HG03175 (cell line): Measurements from ENCODE around the gene GRHL1.
"Not testable (repeated sequence)": the region's sequence is repeated elsewhere in the genome, so short reads cannot be mapped to it uniquely, and the experiment has no call there.

ENCODE experiments used
- ATAC-seq: cut with Tn5 transposase; IDR thresholded peaks from one replicate; pipeline ENCODE4 v1.9.1; 2021; ENCODE audit warnings: mild to moderate bottlenecking, moderate library complexity; ENCODE audit not compliant: unreplicated experiment

GRHL1 gene

GRCh38 chr2:10019602-10020400 is 68.3 kb downstream of the GRHL1 start:
- no peak for ATAC-seq

- no peak for ATAC-seq
These were observed 70.5 kb downstream of the GRHL1 start for GRCh38 chr2:10022041-10022421.

GRCh38 chr2:10022445-10022844 is 71.0 kb downstream of the GRHL1 start:
- no peak for ATAC-seq

GRCh38 chr2:10022966-10023662 is 71.6 kb downstream of the GRHL1 start:
- ATAC-seq = no peak

GRCh38 chr2:10026940-10027569 is 75.6 kb downstream of the GRHL1 start:
- ATAC-seq = no peak

- no peak for ATAC-seq
These were observed 76.3 kb downstream of the GRHL1 start for GRCh38 chr2:10027660-10028330.

GRCh38 chr2:10028407-10028987 is 77.0 kb downstream of the GRHL1 start:
- ATAC-seq = no peak

GRCh38 chr2:10028988-10029874 is 77.7 kb downstream of the GRHL1 start:
- no peak for ATAC-seq

GRCh38 chr2:10029875-10030223 is 78.4 kb downstream of the GRHL1 start:
- no peak for ATAC-seq

GRCh38 chr2:10030311-10030736 is 78.8 kb downstream of the GRHL1 start:
- no peak for ATAC-seq

- ATAC-seq = not testable (repeated sequence)
These were observed 79.3 kb downstream of the GRHL1 start for GRCh38 chr2:10030798-10031197.

GRCh38 chr2:10031886-10032745 is 80.6 kb downstream of the GRHL1 start:
- ATAC-seq = no peak

- no peak for ATAC-seq
These were observed 81.2 kb downstream of the GRHL1 start for GRCh38 chr2:10032746-10033105.

GRCh38 chr2:10033251-10034006 is 81.9 kb downstream of the GRHL1 start:
- ATAC-seq = no peak

- ATAC-seq = no peak
These were observed 83.0 kb downstream of the GRHL1 start for GRCh38 chr2:10034333-10035052.

GRCh38 chr2:10035053-10035422 is 83.5 kb downstream of the GRHL1 start:
- no peak for ATAC-seq

- no peak for ATAC-seq
These were observed 84.1 kb downstream of the GRHL1 start for GRCh38 chr2:10035633-10036032.
